GM18511 (cell line): ENCODE measurements around the gene TPRN.

Experiments used
- ATAC-seq: cut with Tn5 transposase; IDR thresholded peaks from one replicate; pipeline ENCODE4 v1.9.1; 2021; ENCODE audit warnings: mild to moderate bottlenecking, moderate library complexity; ENCODE audit not compliant: unreplicated experiment

The TPRN gene

GRCh38 chr9:137225699-137226331 lies 25.3 kb upstream of the TPRN start:
- ATAC-seq, result no peak

GRCh38 chr9:137224830-137225694 lies 24.5 kb upstream of the TPRN start, which contains the start of gene CYSRT1:
TSS of gene CYSRT1 (plus strand) at chr9:137225174. CDS start at chr9:137225622, 448 bp downstream.
- no peak for ATAC-seq

- ATAC-seq, result peak; percentile 79
These were observed 22.8 kb upstream of the TPRN start for GRCh38 chr9:137223078-137223970.

DNA sequence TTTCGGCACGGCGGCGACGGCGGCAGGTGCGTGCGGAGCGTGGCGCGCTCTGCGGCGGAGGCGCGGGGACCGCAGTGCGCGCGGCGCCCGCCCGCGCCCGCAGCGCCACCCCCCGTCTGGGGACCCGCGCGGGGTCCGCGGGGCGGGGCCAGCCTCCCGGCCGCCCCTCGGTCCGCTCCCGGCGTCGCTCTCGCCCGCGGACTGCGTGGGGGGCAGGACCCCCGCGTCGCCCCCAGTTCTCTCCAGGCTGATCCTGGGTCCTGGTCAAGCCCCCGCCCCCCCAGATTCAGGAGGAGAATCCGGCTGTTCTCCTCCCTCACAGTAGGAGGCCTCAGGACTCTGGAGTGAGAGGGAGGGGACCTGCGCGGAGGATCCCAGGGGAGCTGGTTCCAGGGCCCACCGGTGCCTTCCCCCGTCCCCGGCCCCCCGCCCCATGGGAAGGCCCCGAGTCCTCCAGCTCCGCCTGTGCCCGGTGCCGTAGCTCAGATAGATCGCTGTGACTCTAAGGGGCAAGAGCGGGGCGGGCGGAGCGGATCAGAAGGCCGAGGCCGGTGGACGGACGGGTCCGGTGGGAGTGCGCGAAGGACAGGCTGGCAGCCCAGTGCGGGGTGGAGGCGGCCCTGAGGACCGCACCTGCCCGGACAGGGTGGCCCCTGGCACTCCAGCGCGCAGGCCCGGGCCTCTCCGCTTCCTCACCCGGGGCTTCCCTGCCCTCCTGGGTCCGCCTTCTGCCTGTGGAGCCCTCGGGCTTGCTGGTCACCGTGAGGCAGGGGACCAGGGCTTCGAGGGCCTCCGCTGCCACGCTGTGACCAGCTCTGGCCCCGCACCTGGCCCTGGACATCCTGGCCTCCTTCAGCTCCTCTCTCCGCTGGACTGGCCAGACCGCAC lies 21.9 kb upstream of the TPRN start, which contains the start of gene RNF208:
RNF208 (minus strand) TSS at position 51 of the 888 bp plus-strand sequence. CDS start 1,028 bp downstream, outside the sequence.
- ATAC-seq, result no peak

DNA sequence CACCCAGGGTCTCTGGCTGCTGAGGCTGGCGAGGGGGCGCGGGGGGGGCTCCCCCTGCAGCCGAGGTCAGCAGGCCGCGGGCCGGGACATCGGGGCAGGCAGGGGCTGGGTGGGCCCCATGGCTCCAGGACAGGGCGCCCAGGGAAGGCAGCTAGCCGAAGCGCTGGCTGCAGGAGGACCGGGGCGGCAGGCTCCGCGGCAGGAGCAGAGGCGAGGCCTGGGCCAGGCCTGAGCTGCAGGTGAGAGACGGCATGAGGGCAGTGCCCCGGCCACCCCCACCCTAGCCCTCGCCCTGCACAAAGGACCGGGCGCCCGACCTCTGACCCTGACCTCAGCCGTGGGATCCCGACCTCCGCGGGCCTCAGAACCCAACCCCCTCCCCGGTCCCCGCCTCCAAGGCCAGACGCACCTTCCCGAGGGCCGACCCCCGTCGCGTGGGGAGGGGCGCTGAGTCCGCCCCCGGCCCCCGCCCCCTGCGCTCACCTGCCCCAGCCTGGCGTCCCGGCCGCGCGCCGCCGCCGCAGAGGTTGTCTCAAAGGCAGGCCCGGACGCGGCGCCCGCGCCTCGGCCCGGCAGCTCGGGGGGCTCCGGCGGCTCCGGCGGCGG lies 21.1 kb upstream of the TPRN start:
- no peak for ATAC-seq

GRCh38 chr9:137221095-137221505 lies 20.6 kb upstream of the TPRN start:
- ATAC-seq, result no peak

DNA sequence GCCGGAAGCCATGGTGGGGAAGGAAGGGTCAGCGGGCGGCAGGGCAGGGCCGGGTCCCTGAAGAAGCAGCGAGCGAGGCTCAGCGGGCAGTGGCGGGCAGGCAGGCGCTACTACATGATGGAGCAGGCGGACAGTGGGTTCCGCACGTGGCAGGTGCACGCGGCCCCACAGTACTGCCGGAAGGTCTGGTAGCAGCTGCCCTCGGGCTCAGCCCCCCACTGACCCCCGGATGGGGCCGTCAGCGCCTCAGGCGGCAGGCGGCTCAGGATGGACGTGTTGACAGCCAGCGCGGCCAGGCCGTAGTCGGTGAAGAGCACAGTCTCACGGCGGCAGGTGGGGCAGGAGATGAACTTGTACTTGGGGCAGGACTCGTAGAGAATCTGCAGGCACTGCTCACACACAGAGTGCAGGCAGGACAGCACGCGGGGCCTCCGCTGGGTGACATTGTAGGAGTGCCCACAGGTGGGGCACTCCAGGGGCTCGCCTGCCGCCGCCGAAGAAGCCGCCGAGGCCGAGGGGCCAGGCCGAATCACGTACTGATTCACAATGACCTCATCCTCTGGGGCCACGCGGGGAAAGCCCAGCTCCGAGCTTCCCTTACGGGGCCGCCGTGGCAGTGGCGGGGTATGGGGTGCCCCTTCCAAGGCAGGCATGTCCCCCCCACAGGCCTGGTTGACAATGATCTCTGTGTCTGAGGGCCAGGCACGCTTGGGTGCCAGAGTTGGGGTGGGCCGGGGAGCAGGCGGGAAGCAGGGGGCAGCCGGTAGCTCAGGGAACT lies 20.0 kb upstream of the TPRN start:
- no peak for ATAC-seq

DNA sequence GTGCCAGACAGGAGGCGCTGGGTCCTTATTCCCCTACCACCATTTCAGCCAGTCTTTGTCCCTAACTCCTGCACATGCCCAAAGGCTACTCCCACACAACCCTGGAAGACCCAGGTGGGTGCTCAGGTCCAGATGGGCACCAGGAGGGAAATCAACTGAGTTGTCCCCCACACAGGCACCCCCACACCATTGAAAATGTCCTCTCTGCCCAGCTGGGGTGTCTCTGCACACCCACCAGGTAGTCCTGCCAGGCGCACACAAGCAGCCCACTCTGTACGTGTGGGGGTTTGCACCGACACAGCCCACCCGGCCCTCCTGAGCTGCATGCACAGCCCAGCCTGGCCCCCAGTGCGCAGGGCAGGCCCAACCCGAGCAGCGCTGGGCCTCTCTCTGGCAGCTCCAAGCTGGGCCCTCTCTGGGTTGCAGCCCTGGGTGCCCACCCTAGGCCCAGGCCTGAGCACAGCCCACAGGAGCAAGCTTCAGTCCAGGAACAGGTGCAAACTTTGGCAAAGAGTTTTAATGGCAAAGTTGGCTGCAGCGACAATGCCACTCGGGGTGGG lies 19.3 kb upstream of the TPRN start:
- ATAC-seq, result no peak

DNA sequence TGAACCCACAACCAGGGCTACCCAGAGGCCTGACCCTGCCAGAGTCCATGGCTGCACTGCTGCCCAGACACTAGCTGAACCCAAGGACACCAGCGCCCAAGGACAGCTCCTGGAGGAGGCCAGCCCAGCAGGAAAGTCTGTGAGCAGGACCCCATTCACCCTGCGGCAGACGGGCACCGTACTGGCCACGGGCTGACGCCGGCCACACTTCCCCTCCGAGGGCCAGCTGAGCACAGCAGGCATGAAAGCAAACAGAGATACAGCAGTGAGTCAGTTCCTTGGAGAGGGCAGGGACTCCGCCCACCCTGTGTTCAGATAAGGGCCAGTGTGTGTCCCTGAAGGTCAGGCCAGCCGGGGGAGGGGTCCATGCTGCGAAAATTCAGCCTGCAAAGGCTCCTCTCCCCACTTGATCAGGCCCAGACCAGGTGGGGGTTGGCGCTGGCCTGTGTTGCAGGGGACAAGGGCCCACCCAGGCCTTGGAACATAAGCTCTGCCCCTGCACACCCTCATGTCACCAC lies 18.3 kb upstream of the TPRN start:
- no peak for ATAC-seq

GRCh38 chr9:137218212-137218753 lies 17.7 kb upstream of the TPRN start:
- no peak for ATAC-seq

DNA sequence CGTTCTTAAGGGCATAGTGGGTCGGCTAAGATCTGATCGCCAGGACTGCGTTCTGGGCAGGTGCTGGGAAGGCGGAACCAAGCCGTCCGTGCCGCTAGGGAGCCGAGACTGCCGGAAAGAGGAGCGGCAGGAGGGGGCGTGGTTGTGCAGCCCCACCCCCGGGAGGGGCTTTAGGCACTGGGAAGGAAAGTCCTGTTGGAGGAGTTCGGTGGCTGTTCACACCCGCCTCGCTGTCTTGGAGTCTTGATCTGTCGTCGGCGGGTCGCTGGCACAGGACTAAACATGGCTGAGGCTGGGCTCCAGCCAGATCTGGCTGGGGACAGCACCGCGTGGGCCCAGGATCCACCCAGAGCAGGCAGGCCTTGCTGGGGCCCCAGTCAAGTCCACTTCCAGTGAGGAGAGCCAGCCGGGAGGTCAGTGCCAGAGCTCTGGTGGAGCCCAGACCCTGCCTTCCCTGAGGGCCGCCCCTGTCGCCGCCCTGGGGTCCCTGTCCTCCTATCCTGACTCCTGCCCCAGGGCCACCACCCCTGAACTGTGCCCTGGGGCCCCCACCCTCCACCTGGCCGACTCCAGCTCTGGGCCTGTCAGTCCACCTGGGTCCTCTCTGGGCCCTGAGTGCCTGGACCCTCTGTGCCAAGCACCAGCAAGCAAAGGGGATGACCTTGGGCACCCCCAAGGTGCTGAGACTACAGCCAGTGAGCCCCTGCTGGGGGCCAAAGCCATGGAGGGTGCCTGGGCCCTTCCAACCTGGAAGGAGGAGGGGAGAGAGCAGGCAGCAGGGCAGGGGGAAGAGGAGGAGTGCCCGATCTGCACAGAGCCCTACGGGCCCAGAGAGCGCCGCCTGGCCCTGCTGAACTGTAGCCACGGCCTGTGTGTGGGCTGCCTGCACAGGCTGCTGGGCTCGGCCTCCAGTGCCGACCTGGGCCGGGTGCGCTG lies 17.0 kb upstream of the TPRN start:
- ATAC-seq, result no peak

DNA sequence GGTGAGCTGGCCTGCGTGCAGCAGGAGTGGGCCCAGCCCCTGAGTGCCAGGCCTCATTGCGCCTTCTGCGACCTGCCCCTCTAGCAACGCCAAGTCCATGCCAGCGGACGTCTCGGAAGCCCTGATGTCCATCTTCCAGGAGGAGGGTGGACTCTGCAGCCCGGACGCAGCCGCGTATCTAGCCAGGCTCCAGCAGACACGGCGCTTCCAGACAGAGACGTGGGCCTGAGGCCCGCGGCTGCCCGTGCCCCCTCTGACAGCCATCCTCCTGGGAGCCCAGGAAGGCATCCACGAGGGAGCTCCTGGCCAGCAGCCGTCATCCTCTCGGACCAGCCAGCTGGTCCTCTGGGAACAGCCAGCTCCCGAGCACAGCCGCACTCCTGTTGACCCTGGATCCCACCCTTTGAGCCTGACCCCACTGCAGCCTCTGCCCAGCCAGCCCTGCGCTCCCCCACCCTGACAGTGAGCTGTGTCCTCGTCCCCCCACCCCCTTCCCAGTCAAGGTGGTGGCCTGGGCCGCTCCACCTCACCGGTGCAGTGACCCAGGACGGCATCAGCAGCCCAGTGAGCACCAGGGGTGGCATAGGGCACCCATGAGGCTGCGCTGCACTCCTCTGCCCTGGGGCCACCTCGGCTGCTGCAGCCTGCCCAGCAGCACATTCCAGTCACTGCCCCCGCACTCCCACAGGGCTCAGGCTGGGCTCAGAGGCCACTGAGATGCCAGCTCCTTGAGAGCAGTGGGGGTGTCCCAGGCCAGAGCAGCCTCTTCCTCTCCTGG lies 15.8 kb upstream of the TPRN start:
- ATAC-seq, result no peak

GRCh38 chr9:137215196-137215986 lies 14.8 kb upstream of the TPRN start:
- no peak for ATAC-seq

GRCh38 chr9:137214620-137215019 lies 14.1 kb upstream of the TPRN start:
- no peak for ATAC-seq
